OCI-LY7 (cell line): Measurements from ENCODE around the gene DPP10.

ENCODE experiments used
- CTCF ChIP-seq: fragments of 200-600 bp; sonication (generic); conservative IDR thresholded peaks from 2 replicates; pipeline ENCODE4 v1.5.1; 2014; ENCODE audit warnings: mild to moderate bottlenecking, antibody characterized with exemption, low read length, moderate library complexity, mixed read lengths
- EZH2phosphoT487 ChIP-seq: fragments of 200-600 bp; sonication (generic); IDR thresholded peaks from 2 replicates; pipeline ENCODE4 v1.6.1; 2018; ENCODE audit warnings: low read depth, borderline replicate concordance, mild to moderate bottlenecking, mixed run types, antibody characterized with exemption, low read length, moderate library complexity, mixed read lengths

- TF ChIP-seq CTCF (no peak), EZH2phosphoT487 (no peak)
Measured at GRCh38 chr2:114614592-114614991, 172.2 kb downstream of the DPP10 start.
